Left kidney (tissue), 2 donors: ENCODE results near the gene SLC35F3. TPM values are rescaled to one million over a fixed set of nuclear protein-coding genes. Genes with fewer than 3 reads are reported as not detected.
"Not testable (repeated sequence)": the region's sequence is repeated elsewhere in the genome, so short reads cannot be mapped to it uniquely, and the experiment has no call there.

Experiments
- DNase-seq: peaks from one replicate; pipeline ENCODE4 v3.0.0-alpha.2; 2013
- polyA plus RNA-seq: library from polyadenylated mRNA; unstranded; fragments of 120-200 nt; gene quantifications from one replicate; pipeline ENCODE4 v1.2.1, GENCODE V29; 2013; ENCODE audit not compliant: insufficient read length

Gene SLC35F3
- polyA plus RNA-seq, 1 donor: 0.55 TPM

DNA sequence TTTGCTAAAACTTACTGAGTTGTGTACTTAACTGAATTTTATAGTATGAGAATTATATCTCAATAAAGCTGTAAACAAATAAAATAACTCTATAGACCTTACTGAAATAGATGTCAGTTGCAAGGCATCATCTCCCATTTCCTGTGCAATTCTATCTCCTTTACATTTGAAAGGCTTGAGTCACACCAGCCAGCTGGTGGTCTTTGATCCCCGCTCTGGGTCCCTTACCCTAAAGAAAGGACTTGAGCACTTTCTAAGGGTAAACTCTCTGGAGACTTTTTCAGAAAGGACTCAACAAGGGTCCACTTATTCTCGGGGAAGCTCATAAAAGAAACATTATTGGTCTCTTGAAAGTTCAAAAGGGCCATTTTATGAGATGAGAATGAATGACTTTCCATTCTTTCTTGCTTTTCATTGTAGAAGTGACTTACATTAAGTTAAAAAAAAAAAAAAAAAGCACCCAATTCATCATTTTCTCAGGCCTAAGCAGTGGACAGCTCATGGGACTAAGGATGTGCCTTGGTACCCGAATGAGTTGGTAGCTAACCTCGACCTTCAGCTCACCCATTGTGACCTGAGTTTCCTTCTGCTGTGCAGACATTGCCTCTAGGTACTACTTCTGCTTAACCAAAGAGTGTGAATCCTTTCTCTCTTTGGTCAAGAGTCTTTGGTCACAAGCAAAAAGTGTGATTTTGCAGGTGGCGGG, 321.8 kb downstream of the SLC35F3 start:
- DNase-seq: no peak

DNA sequence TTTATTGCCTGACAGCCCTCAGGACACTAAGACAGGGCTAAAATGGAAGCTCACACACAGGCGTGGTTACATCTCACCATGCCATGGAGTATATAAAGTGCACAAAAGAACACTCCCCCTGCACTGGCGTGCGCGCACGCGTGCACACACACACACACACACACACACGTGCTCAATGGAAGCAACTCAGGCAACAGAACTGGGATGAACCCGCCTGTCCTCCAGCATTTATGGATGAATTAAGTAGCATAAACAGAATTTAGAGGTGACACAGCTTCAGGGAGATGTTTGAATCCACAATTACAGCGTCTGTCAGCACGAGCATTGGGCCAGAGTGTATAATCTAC, 322.3 kb downstream of the SLC35F3 start:
- no peak for DNase-seq

DNA sequence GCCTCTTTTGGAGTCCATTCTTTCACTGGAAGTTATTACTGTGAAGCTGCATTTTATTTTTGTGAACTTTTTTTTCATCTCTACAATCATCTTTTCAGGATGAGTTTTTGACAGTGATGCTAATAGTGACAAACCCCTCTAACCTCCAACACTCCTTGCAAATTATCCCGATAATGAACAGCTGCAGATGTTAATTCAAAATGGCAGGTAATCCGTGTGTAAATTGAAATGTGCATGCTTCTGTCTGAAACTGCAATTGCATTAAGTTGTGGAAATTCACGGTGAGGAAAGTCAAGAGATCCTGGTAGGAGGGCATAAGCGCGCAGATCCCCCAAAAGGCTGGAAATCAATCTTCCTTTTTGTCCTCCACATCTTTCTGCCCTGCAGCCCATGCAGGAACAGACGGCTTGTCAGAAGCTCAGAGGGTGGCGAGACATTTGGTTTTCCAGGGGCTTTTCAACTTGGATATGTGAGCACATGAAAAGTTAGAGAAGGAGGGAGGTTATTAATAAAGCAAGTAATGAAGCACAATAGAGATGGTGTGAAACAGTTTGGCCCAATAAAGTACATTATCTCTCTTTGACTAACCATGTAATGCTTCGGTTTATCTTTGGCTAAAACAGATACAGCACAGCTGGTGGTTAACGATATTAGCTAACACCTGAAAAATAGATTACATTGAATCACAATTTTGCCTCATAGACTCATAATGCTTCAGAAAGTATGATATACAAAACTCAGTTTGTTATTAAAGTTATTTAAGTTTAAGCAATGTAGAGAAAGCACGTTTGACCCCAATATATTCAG, 325.3 kb downstream of the SLC35F3 start:
- no peak for DNase-seq

DNA sequence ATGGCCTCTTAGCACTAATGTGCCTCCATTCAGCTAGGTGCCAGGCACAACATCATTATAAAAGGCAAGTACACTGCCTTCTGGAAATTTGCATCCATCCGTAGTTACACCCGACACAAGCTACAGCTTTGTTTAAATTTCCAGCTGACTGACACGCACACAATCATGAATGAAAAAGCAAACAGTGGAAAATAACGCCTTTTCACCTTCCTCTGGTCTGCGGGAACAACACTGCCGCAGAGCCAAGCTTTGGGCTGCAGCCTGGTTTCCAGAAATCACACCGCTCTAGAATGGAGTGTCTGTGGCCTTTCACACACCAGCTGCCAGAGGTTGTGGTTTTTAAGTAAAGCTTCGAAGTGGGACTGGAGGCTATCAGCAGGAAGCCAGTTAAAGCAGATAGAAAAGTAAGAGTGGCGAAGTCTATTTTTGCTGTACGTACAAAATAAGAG, 326.0 kb downstream of the SLC35F3 start:
- no peak for DNase-seq

DNA sequence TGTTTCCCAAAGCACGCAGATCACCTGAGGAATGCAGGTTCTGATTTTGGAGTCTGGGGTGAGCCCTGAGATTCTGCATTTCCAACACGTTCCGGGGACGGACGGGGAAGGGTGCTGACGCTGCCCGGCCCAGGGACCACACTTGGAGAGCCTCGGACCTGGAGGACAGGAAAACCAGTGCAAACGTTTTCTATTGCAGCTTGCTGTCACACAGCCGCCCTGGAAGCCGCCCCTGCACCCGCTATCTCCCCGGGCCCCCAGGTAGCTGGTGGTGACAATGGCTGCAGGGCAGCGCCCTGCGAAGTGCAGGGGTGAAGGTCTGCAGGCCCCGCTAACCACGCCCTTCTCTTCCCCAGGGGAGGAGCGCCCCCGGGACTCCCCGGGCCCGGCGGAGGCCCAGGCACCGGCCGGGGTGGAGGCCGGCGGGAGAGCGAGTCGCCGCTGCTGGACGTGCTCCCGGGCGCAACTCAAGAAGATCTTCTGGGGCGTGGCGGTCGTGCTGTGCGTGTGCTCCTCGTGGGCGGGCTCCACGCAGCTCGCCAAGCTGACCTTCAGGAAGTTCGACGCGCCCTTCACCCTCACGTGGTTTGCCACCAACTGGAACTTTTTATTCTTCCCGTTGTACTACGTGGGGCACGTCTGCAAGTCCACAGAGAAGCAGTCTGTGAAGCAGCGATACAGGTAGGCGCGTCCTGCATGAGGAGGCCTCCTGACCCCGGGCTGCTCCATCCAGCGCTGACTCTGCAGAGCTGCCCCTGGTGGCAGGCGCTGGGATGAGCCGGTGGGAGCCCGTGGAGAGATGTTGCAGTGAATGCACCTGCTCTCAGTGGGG, 326.8 kb downstream of the SLC35F3 start:
- DNase-seq: no peak

DNA sequence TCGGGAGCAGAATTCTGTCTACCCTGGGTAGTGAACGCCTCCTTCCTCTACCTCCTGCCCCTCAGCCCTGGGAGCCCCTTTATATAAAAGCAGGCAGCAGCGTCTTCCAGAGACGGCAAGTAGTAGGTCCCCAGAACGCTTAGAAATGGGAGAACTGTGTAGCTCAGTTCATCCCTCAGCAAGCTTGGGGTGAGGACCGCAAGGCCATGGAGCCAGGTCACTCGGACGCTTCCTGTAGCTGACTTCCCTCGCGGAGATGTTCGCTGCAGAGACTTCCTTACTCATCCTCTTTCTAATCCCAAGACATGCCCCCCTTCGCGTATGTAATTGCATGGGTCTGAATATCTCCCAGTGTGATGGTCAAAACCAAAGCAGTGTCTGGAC, 327.4 kb downstream of the SLC35F3 start:
- DNase-seq: no peak

DNA sequence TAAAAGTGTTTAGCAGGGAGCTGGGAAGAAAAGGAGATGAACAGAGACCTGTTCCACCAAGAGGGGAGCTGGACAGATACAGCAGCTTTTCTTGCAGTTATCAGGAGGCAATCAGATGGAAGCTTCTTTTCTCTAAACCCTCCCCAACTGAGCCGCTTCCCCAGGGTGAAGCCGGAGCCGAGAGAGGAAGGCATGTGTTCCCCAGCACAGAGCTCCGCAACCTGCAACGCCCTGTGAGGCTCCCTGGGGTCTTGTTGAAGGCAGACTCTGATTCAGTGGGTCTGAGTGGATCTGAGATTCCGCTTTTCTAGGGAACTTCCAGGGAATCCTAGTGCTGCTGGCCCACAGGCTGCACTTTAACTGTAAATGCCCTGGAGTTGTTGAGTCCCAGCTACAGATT, 329.7 kb downstream of the SLC35F3 start:
- no peak for DNase-seq

DNA sequence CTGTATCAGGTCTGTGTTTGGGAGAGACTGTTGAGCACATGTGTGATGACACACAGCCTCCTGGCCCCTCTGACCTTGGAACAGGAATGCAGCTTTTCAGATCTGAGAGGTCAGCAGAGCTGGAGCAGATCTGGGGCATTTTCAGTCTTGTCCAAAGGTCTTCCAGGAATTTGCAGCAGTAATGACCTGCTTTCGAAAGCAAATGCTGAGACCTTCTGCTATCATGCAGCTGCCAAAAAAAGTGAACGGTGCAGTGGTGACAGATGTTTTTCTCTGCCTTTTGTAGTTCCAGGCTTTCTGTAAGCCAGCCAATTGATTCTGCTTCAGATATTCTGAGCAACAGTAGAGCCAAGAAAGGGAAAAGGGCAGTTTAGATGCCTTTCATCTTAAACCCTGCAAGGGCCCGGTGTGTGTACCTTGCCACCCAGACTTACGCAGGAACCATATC, 331.0 kb downstream of the SLC35F3 start:
- DNase-seq: no peak

DNA sequence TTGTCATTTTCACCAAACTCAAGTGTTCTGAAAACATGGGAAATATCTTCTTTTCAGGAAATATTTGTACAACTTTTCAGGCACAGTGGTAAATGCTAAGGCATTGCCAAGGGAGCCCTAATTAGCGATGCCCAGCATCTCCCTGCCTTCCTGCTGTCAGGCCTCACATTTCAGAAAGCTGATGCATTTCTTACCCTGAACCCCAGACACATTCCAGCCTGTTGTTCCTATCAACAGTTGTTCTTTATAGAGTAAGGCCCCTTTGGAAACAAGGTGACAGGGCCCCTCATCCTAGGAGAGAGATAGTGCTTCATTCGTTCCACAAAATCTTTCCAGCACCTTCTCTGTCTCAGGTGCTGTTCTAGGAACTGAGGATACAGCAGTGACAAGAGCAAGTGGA, 332.9 kb downstream of the SLC35F3 start:
- no peak for DNase-seq

DNA sequence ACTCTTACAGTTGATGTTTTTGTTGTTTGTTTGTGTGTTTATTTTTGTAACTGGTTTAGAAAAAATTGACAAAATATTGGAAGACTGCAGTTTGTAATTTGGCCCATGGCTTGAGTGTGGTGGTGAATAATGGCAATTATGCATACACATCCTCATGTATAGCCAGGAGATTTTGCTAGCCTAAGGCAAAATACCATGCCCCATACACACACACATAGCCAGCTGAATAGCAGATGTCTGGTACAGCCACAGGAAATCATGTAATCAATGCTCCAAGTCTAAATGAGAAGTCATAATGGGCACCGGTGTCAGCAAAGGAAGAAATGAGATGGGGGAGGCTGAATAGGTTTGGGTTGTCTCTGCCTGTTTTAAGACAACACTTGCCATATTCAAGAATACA, 333.6 kb downstream of the SLC35F3 start:
- DNase-seq: no peak

DNA sequence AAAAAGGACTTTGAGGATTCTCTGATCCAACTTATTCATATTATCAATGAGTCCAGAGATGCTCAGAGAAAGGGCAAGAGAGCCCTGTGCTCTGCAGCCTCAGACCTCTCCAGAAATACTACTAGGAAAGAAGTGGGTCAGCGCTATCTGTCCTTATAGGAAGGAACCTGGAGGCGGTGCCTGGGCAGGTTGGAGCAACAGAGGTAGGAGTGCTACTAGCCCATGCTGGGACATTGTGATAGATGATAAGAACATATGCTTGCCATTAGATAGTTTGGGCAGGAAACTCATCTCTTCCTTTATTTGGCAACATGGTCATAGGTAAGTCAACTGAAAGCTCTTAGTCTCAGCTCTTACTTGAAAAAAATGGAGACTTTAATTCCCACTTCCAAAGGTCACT, 335.0 kb downstream of the SLC35F3 start:
- DNase-seq: no peak

DNA sequence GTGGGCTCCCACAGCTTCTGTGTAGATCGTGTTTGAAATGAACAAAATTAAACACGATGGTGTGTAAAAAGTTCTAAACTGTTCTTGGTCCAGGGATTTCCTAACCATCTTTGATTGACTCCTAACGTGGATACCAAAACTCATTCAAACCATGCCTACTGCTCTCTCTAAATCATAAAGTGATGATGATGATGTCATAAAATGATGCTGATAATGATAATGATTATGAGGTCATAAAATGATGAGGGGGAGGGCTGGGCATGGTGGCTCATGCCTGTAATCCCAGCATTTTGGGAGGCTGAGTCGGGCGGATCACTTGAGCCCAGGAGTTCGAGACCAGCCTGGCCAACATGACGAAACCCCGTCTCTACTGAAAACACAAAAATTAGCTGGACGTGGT, 335.5 kb downstream of the SLC35F3 start:
- DNase-seq: no peak

DNA sequence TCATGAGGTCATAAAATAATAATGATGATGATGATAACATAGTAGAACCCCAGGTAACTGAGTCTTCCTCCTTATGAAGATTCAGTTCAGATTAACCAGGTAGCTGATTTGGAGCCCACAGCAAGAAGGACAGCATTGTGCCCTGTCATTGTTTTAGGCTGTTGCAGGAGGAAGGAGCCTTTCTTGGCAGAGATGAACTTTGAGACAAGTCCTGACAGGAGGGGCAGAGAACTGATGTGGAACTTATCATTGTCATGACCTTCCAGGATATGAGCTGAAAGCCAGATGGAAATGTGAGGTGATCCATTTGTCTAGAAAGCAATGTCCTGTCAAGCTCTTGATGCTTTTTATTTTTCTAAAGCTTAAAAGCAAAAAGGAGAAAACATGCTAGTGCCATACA, 336.2 kb downstream of the SLC35F3 start:
- DNase-seq: no peak

DNA sequence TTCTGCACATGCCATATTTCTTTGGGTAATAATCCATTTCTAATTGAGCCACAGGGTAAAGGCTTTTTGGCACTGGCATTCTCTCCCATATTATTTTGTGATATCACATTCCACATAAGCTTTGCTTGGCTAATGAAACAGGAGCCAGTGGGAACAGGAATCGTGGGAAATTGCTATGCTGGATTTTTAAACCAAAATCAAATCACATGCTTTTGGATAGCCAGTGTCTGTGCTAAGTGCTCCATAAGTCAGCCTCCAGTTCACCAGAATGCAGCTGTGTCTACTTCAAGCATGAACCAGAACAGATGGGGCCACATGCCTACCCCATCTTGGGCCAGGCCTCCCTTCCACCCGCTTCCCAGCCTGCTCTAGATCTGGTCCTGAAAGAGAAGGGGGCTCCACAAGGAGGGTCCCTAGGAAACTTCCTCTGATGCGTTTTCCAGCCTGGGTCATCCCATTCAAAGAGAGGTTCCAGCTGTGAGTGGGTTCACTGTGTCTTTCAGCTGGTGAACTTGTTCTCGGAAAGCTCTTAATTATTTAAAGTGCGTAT, 337.5 kb downstream of the SLC35F3 start:
- no peak for DNase-seq

DNA sequence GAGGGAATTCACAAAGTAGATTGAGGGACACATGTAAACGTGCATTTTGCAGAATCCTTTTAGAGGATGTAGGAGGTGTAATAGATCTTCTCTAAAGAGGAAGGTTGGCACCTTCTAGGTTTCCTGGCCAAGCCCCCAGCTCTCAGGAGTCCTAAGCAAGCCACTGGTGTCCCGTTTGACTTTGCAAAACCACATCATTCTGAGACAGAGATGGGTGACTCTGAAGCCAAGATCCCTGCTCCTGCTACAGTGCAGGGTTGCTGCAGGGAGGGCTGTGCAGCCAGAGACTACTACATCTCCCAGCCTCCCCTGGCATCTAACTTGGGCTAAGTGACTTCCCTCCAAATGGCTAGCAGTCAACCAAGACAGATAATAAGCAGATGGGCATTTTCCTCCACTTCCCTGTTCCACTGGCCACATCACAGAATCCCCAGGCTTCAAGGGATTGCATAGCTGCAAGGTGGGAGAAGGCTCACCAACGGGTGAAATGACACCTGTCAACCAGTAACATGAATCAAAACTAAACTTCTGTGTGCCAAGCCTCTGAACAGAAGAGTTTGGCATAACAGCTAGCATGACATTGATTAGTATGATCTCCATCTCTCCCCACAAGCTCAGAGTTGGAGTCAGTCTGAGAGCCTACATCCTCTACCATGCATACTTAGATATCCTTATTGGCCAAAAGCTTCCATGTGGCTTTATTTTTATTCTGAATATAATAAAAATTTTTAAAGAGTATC, 339.2 kb downstream of the SLC35F3 start:
- DNase-seq: no peak

DNA sequence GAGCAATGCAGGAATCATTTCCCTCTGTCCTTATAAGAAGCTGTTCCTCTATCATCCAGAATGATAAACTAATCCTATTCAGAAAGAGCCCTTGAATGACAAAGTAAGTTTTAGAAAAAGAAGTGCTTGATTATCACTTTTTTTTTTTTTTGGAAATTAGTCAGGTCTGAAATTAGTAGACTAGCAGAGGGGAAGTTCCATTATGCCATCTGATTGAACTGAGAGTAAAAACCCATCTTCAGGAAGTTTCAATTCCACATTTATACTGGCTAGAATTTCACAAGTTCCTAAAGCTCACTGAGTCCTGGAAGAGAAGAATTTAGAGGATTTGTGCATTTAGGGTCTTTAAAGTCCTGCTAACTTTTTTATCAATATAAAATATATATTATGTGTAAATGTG, 340.0 kb downstream of the SLC35F3 start:
- no peak for DNase-seq

DNA sequence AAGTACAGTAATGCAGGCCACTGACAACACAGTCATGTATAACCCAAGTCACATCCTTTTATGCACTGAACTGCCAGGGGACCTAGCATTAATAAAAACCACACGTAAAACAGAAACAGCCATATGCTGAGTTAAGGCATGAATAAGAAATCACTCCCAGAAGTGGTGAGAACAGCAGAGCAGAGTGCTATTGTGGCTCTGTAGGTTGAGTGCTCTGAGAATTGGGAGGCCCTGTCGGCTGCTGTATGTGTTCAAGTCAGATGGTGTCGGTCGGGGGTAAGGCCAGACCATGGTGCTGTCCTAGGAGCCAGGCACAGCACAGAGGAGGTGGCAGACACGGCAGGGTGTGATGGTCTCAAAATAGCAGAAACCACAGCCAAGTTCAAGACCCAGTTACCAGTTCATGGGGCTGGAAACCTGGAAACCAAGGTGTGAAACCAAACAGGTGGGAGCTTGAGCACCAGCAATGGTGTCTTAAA, 342.2 kb downstream of the SLC35F3 start:
- DNase-seq: no peak

DNA sequence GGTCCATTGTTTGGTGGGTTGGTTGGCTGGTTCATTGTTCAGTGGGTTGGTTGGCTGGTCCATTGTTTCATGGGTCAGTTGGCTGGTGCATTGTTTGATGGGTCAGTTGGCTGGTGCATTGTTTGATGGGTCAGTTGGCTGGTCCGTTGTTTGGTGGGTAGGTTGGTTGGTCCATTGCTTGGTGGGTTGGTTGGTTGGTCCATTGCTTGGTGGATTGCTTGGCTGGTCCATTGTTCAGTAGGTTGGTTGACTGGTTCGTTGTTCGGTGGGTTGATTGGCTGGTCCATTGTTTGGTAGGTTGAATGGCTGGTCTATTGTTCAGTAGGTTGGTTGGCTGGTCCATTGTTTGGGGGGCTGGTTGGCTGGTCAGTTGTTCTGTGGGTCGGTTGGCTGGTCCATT, 343.3 kb downstream of the SLC35F3 start:
- not testable (repeated sequence) for DNase-seq

DNA sequence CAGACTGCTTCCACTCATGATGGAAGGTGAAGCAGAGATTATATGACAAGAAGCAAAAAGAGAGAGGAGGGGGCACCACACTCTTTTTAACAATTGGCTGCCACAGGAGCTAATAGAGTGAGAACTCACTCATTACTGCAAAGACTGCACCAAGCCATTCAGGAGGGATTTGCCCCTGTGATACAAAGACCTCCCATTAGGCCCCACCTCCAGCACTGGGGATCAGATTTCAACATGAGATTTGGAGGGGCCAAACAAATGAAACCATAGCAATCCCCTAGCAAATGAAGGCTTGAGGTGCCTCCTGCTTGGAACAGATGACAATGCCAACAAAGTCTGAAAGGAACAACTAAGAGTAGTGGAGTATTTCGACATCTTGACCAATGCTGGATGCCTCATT, 346.3 kb downstream of the SLC35F3 start:
- DNase-seq: no peak

DNA sequence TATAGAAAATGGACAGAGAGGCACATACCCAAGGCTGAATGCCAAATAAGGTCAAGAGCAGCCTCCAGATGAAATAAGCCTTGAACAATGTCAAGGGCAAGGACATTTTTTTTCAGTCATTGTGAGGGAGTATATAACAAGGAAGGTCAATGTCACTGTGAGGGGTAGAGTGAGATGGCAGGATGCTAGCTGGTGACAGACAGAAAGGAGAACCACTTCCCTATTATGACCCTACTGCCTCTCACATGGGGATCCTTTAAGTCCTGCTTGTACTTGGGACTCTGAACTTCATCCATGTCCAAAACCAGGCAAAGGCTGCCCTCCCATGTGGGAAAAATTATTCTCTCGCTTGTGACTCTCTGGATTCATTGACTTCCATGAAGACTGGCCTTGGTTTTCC, 349.3 kb downstream of the SLC35F3 start:
- no peak for DNase-seq

DNA sequence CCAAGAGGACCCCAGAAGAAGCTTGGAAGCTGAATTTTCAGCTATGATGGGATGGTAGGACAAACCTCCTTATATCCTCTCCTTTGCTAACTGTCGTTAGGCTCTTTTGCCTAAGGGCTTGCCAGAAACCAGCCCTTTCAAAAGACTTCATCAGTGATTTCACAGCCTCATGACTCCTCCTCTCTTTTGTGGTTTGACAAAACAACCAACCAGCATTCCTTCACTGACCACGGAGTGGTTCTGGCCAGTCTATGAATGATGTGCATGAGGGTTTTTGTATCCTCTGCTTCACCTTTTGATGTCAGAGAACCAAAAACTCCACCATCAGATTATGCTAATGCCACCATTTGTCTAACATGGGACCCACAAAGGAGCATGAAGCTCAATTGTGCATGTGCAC, 351.9 kb downstream of the SLC35F3 start:
- no peak for DNase-seq

DNA sequence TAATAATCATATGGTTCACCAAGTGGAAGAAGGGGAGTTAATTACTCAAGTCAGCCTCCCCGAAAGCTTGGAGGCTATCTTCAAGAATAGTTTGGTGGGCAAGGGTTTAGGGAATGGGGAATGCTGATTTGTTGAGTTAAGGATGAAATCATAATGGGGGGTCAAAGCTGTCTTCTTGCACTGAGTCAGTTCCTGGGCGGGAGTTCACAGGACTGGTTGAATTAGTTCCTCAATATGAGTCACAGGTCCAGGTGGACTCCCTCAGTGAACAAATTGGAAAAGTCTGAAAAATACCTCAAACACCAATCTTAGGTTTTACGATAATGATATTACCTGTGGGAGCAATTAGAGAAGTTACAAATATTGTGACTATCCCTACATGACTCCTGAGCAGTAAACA, 353.6 kb downstream of the SLC35F3 start:
- no peak for DNase-seq
